ENCODE measurements around the gene TPSG1. TPM values are rescaled to one million over a fixed set of nuclear protein-coding genes. Genes with fewer than 3 reads are reported as not detected.
"Not testable (repeated sequence)": the region's sequence is repeated elsewhere in the genome, so short reads cannot be mapped to it uniquely, and the experiment has no call there.

The TPSG1 gene
- total RNA-seq (2014; rRNA removed; shearing (Covaris generic)) = not detected in 2 replicates
- not detected in 2 replicates for polyA plus RNA-seq (2015; cell fraction: cytosol; rRNA removed)
- 0.20 TPM in 1 of 2 replicates, not detected in the other for polyA plus RNA-seq (2015; cell fraction: nucleus; rRNA removed)

DNA sequence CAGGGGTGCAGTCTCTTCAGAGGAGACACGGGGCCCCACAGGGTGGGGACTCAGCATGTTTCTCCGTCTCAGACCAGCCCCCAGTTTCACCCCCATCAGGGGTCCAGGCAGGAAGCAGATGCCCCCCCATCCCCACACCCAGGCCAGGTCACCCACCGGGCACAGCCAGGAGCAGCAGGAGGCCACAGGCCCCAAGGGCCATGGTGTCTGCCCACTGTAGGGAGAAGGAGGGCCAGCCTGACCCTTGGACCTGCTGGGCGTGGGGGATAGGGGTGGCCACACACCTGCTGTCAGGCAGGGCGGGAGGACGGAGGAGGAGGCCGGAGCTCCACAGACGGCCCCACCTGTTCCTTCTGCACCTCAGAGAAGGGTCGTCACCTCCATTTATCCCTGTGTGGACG, at the start of gene TPSG1:
Gene TPSG1 (minus strand): TSS at position 218 of the 401 bp plus-strand sequence. CDS start 16 bp downstream, at position 202.
- DNase-seq (ENCODE audit: low read depth) = no peak

- DNase-seq (ENCODE audit: low read depth) = no peak
Observed at GRCh38 chr16:1274767-1275166, 49.7 kb upstream of the TPSG1 start.

- no peak for DNase-seq (ENCODE audit: low read depth)
Observed at GRCh38 chr16:1273816-1274215, 48.7 kb upstream of the TPSG1 start.

GRCh38 chr16:1272453-1273198, 47.6 kb upstream of the TPSG1 start:
- no peak for DNase-seq (ENCODE audit: low read depth)

- DNase-seq (ENCODE audit: low read depth) = not testable (repeated sequence)
Observed at GRCh38 chr16:1271724-1272413, 46.8 kb upstream of the TPSG1 start.

DNA sequence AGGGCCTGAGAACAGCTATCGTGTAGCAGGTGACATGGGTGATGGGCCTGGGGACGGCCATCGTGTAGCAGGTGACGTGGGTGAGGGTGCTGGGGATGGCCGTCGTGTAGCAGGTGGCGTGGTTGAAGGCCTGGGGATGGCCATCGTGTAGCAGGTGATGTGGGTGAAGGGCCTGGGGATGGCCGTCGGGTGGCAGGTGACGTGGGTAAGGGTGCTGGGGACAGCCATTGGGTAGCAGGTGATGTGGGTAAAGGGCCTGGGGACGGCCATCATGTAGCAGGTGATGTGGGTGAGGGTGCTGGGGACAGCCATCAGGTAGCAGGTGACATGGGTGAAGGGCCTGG, 46.3 kb upstream of the TPSG1 start:
- DNase-seq (ENCODE audit: low read depth) = no peak

- not testable (repeated sequence) for DNase-seq (ENCODE audit: low read depth)
Observed at GRCh38 chr16:1269418-1269817, 44.4 kb upstream of the TPSG1 start.

DNA sequence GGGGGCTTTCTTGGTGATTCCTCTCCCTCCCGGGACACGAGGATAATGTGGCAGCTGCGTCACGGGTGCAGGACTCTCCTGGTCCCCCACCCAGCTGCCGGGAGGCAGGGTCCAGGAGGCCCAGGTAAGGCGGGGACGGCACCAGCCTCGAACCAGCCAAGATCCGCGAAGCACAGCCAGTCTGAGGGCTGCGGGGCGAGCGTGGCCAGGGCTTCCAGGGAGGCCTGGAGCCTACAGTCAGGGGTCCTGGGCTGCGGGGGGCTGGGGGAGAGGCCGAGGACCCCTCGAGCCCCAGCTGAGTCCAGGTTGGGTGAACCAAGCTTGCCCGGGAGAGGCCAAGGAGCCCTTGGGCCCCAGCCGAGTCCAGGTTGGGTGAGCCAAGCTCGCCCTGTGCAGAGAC, 40.8 kb upstream of the TPSG1 start:
- DNase-seq (ENCODE audit: low read depth) = no peak

DNA sequence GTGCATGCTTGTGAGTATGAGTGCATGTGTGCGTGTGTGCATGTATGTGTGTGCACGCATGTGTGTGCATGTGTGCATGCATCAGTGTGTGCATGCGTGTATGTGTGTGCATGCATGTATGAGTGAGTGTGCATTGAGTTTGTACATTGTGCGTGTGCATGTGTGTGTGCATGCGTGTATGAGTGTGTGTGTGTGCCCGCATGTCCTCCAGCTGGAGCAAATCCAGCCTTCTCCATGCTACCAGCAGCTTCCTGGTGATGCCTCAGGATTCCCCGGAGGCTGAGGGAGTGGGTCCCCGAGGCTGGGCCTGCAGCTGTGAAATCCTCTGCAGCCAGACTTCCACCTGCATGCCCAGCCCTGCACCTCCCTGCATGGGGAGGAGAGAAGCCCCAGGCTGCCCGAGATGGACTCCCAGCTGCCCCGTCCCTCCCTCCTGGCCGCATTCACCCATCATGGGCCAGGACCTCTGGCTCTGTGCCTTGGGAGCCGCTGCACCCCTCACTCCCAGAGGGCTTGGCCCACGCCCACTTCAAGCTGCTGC, 40.1 kb upstream of the TPSG1 start:
- DNase-seq (ENCODE audit: low read depth) = no peak

- no peak for DNase-seq (ENCODE audit: low read depth)
Observed at GRCh38 chr16:1264345-1265089, 39.4 kb upstream of the TPSG1 start.

- DNase-seq (ENCODE audit: low read depth) = no peak
Observed at GRCh38 chr16:1263591-1264344, 38.7 kb upstream of the TPSG1 start.

DNA sequence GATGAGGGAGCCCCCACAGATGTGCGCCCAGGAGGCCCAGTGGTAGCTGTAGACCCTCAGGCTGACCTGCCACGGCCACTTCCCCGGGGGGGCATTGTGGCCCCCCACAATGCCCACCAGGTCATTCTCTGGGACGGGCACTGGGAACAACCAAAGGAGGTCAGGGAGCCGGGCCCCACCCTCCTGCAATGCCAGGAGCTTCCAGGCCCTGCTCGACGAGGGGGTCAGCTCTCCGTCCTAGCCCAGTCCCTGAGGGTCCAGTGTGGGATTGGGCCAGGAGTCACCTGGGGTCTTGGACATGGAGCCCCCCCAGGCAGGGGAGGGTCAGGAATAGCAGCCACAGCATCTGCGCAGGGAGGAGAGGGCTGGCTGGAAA, 37.8 kb upstream of the TPSG1 start:
- no peak for DNase-seq (ENCODE audit: low read depth)

DNA sequence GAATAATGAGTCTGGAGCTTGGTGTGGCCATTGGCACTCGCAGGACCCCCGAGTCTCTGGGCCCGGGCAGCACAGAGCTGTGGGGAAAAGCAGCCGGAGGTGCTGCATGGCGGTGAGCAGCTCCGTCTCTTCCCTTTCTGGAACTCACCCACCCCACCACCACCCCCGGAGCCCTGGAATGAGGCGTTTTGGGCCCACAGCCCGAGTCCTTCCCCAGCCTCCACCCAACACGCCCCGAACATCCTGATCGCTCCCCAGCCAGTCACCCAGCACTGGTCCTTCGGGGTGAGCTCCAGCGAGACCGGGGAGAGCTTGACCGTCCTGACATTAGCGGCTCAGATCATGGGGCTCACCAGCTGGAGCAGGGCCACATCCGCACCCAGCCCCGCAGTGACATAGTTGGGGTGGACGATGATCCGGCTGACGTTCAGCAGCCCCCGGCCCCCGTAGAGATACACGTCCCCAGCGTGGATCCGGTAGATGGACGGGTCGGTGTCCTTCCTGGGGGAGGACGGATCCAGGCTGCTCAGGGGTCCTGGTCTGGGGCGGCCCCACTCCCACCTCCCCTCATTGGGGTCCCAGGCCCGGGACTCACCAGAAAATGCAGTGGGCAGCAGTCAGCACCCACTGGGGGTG, 37.3 kb upstream of the TPSG1 start:
- DNase-seq (ENCODE audit: low read depth) = no peak

- DNase-seq (ENCODE audit: low read depth) = no peak
Observed at GRCh38 chr16:1261131-1261892, 36.2 kb upstream of the TPSG1 start.

DNA sequence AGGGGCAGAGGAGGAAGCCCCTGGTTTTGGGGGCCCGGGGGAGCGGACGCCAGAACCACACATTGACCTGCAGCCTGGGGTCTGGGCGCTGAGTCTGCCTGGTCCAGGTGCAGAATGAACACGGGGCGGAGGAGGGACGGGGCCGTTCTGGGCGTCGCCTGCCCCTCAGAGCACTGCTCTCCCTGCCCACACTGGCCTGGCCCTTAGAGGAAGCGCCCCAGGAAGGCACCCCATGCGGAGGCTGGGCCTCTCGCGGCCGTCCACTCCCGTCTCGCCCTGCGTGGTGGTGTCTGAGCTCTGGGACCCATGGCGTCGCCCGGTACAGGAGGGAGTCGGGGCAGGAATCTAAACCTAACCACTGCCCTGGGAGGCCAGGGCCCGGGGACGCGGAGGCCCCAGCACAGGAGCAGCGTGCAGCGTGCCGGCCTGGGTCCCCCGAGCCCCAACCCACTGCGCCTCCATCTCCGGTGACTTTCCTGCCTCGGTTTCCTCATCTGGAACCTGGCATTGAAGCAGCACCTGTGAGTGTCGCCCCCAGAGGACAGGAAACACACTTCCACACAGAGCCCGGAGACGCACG, 35.1 kb upstream of the TPSG1 start:
- no peak for DNase-seq (ENCODE audit: low read depth)

- no peak for DNase-seq (ENCODE audit: low read depth)
Observed at GRCh38 chr16:1259760-1260068, 34.6 kb upstream of the TPSG1 start.

- DNase-seq (ENCODE audit: low read depth) = no peak
Observed at GRCh38 chr16:1258906-1259759, 34.1 kb upstream of the TPSG1 start.

DNA sequence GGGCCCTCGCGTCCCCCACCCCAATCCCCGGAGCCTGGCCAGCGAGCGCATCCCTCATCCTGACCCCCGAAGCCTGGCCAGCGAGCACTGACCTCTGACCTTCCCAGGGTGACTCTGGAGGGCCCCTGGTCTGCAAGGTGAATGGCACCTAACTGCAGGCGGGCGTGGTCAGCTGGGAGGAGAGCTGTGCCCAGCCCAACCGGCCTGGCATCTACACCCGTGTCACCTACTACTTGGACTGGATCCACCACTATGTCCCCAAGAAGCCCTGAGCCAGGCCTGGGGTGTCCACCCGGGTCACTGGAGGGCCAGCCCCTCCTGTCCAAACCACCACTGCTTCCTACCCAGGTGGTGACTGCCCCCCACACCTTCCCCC, 33.1 kb upstream of the TPSG1 start:
- DNase-seq (ENCODE audit: low read depth) = no peak
